Adipocyte (in vitro differentiated cells): Measurements from ENCODE around the gene FKBP6.
"Not testable (repeated sequence)": the region's sequence is repeated elsewhere in the genome, so short reads cannot be mapped to it uniquely, and the experiment has no call there.

ENCODE experiments used
- DNase-seq: peaks from one replicate; pipeline ENCODE4 v3.0.0-alpha.2; 2015; ENCODE audit warnings: low read depth
- H3K27me3 ChIP-seq: replicated peaks from 2 replicates; pipeline ENCODE4 v1.7.0; 2013; ENCODE audit warnings: mild to moderate bottlenecking, low read length, moderate library complexity; ENCODE audit not compliant: control insufficient read depth, insufficient read depth
- H3K36me3 ChIP-seq: 2 replicates; pipeline ENCODE4 v1.7.0; 2013; ENCODE audit warnings: low read length, mild to moderate bottlenecking, moderate library complexity; ENCODE audit not compliant: control insufficient read depth, insufficient read depth, severe bottlenecking
- H3K4me1 ChIP-seq: 2 replicates; pipeline ENCODE4 v1.7.0; 2013; ENCODE audit warnings: mild to moderate bottlenecking, low read length, moderate library complexity; ENCODE audit not compliant: control insufficient read depth, insufficient read depth
- H3K4me3 ChIP-seq: 2 replicates; pipeline ENCODE4 v1.7.0; 2013; ENCODE audit warnings: mild to moderate bottlenecking, low read length, moderate library complexity
- H3K9ac ChIP-seq: 2 replicates; pipeline ENCODE4 v1.7.0; 2013; ENCODE audit warnings: mild to moderate bottlenecking, low read length, moderate library complexity
- H3K9me3 ChIP-seq: 2 replicates; pipeline ENCODE4 v1.7.0; 2013; ENCODE audit warnings: mild to moderate bottlenecking, low read length, moderate library complexity; ENCODE audit not compliant: control insufficient read depth

Gene FKBP6

DNA sequence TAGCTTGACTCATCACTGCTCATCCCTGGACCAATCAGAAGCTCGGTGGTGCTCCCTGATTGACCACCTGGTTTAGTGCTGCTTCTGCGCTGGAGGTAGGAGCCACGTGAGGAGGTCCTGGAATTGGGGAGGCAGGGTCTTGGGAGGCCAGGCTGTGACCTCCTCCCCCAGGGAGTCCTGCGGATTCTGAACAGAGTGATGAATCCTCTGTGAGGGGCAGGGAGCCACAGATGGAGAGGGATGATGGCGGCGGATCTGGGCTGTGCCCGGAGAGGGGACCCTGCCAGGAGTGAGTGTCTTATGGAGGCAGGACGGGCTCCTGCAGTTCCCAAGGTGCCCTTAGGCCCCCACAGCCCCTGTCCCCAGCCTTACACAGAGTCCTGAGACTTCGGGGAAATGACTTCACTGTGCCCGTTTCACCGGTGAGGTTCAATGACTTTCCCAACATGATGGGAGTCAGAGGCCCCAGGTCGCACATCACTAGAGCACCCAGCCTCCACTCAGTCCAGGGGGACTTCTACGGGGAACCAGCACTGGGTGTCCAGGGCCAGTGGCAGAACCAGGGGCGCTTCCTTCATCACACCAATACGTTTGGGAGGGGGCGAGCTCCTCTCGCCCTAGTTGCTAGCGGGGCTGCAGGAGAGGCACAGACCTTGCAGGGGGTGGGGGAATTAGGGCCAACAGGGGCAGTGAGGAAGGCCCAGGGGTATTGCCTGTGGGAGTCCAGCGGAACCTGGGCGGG, 48.9 kb downstream of the FKBP6 start:
- Histone ChIP-seq H3K9ac (no peak overlapping the region), H3K9me3 (peaks cover 5% of the 10 kb centered on the region), H3K27me3 (peaks cover 24% of the 10 kb centered on the region), H3K4me3 (no peak overlapping the region), H3K4me1 (no peaks in the 10 kb centered on the region), H3K36me3 (no peaks in the 10 kb centered on the region)
- DNase-seq = no peak

DNA sequence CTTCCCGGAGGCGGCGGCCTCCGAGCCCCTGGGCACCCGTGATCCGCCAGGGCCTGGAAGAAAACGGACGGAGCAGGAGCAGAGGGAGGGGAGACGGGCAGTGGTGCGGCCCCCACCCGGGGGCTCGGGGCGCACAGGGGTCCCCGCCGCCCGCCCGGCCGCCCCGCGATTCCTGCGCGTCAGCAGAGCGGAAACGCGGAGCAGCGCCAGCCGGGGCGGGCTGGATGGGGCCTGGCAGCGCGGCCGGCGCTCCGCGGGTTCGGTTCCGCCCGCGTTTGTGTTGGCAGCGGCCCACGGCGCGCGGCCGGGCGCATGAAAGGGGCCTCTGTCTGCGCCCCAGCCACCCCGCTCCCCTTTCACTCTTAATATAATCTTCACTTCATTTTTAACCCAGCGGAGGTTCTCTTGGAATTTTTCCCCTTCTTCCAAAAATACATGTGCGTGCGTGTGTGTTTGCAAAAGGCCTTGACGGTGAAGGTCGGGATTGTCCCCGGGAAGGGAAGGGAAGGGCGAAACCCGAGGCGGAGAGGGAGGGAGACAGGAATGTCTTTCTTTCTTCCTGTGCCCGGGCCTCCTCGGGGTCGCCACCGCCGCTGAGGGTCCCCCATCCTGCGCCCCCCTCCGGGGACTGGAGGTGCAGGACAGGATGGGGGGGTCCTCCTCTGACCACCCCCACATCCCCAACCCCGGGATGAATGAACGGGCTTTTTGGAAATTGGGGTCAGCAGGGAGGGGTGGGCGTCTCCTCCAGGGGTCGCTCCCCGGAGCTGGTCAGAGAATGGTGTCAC, 49.6 kb downstream of the FKBP6 start:
- not testable (repeated sequence) for H3K36me3 ChIP-seq, DNase-seq, H3K9ac ChIP-seq, H3K4me1 ChIP-seq, H3K9me3 ChIP-seq, H3K4me3 ChIP-seq
- H3K27me3 ChIP-seq = peaks cover 24% of the 10 kb centered on the region

DNA sequence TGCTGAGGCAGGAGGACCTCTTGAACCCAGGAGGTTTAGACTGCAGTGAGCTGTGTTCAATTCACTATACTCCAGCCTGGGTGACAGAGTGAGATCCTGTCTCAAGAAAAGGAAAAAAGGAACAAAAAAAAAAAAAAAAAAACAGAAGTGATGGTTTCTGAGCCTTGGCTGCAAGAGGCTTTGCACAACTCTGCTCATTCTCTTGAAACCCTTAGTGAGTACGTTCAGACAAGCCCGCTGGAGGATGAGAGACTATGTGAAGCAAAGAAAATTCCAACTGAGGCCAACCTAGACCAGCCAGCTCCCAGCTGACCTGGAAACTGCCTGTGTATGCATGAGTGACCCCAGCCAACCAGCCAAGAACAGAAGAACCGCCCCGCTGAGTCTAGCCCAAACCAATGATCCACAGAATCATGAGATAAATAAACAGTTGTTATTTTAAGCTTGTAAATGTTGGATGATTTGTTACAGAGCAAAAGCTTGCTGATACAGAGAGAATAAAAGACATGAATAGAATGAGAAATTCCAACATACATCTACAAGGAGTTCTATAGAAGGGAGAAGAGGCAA, 55.1 kb downstream of the FKBP6 start:
- H3K9me3 ChIP-seq = peaks cover 19% of the 10 kb centered on the region
- no peak for DNase-seq
- no peaks in the 10 kb centered on the region for H3K36me3 ChIP-seq
- H3K4me3 ChIP-seq = no peak overlapping the region
- no peaks in the 10 kb centered on the region for H3K4me1 ChIP-seq
- H3K9ac ChIP-seq = no peak overlapping the region
- peaks cover 16% of the 10 kb centered on the region for H3K27me3 ChIP-seq

DNA sequence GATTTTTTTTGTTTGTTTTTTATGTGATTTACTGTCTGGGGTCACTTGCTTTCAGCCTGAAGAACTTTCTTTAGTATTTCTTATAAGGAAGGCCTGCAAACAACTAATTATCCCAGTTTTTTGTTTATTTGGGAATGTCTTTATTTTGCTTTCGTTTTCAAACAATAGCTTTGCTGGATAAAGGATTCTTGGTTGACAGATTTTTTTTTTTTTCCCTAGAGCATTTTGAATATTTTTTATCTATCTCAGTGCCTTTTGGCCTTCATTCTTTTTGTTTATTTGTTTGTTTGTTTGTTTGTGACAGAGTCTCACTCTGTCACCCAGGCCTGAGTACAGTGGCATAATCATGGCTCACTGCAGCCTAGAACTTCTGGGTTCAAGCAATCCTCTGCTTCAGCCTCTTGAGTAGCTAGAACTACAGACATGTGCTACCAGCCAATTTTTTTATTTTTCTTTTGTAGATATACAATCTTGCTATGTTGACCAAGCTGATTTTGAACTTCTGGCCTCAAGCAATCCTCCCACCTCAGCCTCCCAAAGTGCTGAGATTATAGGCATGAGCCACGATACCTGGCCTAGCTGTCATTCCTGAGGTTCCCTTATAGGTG, 59.4 kb downstream of the FKBP6 start:
- H3K27me3 ChIP-seq = no peaks in the 10 kb centered on the region
- H3K9me3 ChIP-seq = peaks cover 47% of the 10 kb centered on the region
- no peaks in the 10 kb centered on the region for H3K4me1 ChIP-seq
- no peak overlapping the region for H3K9ac ChIP-seq
- H3K36me3 ChIP-seq = no peaks in the 10 kb centered on the region
- H3K4me3 ChIP-seq = peak overlapping the region; percentile 8
- no peak for DNase-seq

GRCh38 chr7:73387908-73388414, 60.0 kb downstream of the FKBP6 start:
- no peak for DNase-seq
- no peak overlapping the region for H3K9ac ChIP-seq
- H3K36me3 ChIP-seq = no peaks in the 10 kb centered on the region
- peaks cover 45% of the 10 kb centered on the region for H3K9me3 ChIP-seq
- no peaks in the 10 kb centered on the region for H3K4me1 ChIP-seq
- H3K4me3 ChIP-seq = peak overlapping the region; percentile 8
- no peaks in the 10 kb centered on the region for H3K27me3 ChIP-seq

DNA sequence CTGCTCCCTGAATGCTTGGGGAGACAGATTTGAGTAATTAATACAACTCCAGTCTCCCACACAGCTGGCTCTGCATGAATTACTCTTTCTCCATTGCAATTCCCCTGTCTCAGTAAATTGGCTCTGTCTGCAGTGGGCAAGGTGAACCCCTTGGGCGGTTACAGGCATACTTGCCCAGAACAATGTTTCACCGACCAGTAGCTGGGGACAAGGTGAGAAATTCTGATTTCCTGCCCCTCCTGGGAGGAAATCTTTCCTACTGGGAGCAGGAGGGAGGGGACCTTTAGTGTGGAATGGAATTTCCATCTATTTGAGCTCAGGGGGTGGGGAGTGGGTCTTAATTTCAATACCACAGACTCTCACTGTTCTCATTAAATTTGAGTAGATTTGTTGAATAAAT, 63.4 kb downstream of the FKBP6 start:
- DNase-seq = no peak
- Histone ChIP-seq H3K36me3 (no peaks in the 10 kb centered on the region), H3K27me3 (no peaks in the 10 kb centered on the region), H3K9me3 (peaks cover 40% of the 10 kb centered on the region), H3K4me1 (peaks cover 15% of the 10 kb centered on the region), H3K4me3 (no peak overlapping the region), H3K9ac (no peak overlapping the region)

GRCh38 chr7:73394422-73394821, 66.5 kb downstream of the FKBP6 start:
- Histone ChIP-seq H3K9ac (no peak overlapping the region), H3K36me3 (no peaks in the 10 kb centered on the region)
- no peak for DNase-seq

GRCh38 chr7:73395538-73396503, 67.9 kb downstream of the FKBP6 start:
- H3K4me3 ChIP-seq = peak overlapping the region; percentile 66
- no peaks in the 10 kb centered on the region for H3K36me3 ChIP-seq
- H3K9me3 ChIP-seq = peaks cover 9% of the 10 kb centered on the region
- no peaks in the 10 kb centered on the region for H3K27me3 ChIP-seq
- peak overlapping the region; percentile 69 for H3K9ac ChIP-seq
- no peak for DNase-seq
- peaks cover 15% of the 10 kb centered on the region for H3K4me1 ChIP-seq

More at GRCh38 chr7:73394422-73394821, 66.5 kb downstream of the FKBP6 start:
- peaks cover 16% of the 10 kb centered on the region for H3K9me3 ChIP-seq
- peaks cover 15% of the 10 kb centered on the region for H3K4me1 ChIP-seq
- H3K4me3 ChIP-seq = no peak overlapping the region
- H3K27me3 ChIP-seq = no peaks in the 10 kb centered on the region

DNA sequence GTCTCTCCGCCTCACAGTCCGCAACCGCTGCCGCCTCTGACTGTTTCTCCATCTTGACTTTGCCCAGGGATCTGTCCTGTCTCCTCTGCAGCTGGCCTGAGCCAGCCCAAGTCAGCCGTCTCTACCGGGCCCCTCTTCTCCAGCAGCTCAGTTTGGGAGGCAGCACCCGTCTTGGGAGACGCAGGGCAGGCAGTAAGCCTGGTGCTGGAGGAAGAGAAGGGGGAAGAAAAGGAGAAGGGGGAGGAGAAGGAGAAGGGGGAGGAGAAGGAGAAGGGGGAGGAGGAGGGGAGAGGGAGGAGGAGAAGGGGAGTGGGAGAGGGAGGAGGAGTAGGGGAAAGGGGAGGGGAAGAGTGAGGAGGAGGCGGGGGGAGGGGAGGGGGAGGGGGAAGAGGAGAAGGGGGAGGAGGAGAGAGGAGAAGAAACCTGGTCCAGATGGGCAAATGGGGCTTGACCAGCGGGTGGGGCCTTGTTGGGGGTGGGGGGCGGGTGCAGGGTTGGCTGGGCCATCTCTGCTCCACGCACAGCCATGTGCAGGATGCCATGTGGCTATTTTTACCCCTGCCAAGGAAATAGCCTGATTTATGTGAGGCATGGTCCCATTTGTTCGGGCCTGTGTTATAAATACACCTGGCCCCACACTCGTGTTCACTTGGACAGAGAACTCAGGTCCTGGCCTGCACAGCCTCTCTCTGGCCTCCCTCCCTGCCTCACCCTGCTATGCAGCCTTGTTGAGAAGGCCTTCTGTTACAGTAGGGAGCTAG, 69.7 kb downstream of the FKBP6 start:
- no peaks in the 10 kb centered on the region for H3K9me3 ChIP-seq
- peak overlapping the region; percentile 85 for H3K9ac ChIP-seq
- no peaks in the 10 kb centered on the region for H3K36me3 ChIP-seq
- peaks cover 15% of the 10 kb centered on the region for H3K4me1 ChIP-seq
- H3K4me3 ChIP-seq = peak overlapping the region; percentile 77
- H3K27me3 ChIP-seq = no peaks in the 10 kb centered on the region
- DNase-seq = no peak
